ENCODE results near the gene CARS2.
"Not testable (repeated sequence)": the region's sequence is repeated elsewhere in the genome, so short reads cannot be mapped to it uniquely, and the experiment has no call there.

CARS2 gene

DNA sequence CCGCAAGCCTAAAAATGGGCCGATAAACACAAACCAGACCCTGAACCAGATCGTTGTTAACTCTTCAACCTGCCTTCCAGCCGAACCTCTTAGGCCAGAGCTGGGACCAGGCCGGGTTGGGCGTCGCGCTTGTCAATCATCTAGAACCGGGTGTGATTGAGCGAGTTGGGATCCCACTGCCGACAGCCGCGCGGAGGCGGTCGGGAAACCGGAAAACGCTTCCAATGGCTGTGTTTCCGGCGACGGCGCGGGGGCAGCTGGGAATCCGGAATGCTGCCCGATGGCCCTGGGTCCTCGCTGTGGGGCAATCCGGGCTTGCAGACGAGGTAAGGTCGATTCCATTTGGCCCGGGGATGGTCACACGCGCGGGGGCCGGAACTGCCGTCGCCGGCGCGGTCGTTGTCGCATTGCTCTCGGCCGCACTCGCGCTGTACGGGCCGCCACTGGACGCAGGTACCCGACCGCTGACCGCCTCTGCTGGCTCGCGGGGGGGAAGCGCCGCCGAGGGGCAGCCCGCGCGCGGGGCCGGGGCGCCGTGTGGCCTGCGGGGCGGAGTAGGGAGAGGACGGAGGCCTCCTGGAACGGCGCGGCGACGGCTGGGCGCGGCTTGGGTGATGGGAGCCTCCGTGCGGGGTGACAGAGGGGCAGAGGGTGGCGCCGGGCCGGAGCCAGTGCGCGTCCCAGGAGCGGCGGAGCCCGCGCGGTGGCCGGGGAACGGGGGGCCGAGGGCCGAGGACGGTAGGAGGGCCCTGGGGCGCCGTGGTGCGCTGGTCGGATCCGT lies 90.4 kb downstream of the CARS2 start, which contains the start of gene NAXD:
NAXD (plus strand) TSS at position 224 of the 781 bp plus-strand sequence; CDS start at position 281, 57 bp downstream.
- DNase-seq: peak; percentile 72

DNA sequence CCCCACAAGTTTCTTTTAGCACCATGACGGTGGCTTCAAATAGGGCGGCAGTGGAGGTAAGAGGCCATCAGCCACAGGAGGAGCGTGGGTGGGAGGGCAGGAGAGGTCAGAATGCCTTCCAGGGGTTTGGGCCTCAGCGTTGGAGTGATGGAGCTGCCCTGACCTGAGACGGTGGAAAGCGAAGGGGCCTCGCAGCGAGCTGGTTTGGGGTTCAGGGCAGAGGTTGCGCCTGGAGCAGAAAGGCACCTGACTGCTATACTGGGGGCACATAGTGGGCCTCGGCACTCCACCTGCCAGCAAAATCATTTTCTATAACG lies 91.0 kb downstream of the CARS2 start:
- no peak for DNase-seq

DNA sequence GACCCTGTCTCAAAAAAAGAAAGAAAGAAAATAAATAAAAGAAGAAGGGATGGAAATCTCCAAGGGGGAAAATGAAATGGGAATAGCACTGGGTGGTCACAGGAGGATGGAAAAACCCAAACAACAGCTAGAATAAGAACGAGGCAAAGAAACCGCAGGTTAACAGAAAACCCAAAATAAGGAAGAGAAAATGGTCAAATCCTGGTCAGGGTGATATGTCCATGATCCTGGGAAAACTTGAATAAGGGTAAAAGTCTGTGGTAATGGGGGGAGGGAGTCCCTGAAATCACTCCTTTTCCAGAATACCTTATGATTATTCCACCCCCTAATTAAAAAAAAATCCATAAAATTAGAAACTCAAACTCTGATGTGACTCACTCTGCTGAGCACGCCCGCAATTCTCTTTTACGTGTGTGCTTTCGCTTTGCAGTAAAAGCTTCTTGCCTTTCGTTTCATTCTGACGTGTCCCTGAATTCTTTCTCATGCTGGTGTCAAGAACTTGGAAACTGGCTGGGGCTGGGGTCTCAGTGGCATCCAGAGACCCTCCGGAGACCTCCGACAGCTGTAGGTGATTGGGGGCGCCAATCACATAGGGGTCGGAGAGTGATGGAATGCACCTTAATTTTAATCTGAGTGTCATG lies 94.8 kb downstream of the CARS2 start:
- DNase-seq: no peak

DNA sequence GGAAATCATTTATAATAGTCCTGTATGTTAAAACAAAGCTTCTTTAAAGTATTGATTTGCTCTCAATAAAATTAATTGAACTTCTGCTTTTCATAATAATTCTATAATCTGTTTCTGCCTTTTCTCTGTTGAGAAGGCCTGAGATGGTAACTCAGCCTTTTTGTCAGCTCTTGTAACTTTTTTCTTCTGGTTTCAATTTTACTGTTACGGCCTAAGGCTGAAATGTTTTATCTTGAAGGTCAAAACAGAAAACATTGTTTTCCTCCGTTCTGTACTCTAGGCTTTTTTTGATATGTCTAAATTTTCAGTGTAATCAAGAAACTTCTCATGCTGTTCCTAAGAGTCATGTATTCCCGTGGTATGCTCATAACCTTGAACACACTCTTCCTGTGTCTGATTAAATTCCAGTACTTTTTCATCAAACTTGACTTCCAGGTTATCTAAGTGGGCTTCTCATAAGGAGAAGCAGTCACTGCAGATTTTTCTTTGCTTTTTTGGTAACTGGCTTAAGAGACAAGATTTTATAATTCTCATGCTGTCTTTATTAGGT lies 98.2 kb downstream of the CARS2 start:
- DNase-seq: no peak

DNA sequence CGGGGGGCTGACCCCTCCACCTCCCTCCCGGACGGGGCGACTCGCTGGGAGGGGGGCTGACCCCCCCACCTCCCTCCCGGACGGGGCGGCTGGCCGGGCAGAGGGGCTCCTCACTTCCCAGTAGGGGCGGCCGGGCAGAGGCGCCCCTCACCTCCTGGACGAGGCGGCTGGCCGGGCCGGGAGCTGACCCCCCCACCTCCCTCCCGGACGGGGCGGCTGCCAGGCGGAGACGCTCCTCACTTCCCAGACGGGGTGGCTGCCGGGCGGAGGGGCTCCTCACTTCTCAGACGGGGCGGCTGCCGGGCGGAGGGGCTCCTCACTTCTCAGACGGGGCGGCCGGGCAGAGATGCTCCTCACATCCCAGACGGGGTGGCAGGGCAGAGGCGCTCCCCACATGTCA lies 99.6 kb downstream of the CARS2 start:
- DNase-seq: not testable (repeated sequence)

DNA sequence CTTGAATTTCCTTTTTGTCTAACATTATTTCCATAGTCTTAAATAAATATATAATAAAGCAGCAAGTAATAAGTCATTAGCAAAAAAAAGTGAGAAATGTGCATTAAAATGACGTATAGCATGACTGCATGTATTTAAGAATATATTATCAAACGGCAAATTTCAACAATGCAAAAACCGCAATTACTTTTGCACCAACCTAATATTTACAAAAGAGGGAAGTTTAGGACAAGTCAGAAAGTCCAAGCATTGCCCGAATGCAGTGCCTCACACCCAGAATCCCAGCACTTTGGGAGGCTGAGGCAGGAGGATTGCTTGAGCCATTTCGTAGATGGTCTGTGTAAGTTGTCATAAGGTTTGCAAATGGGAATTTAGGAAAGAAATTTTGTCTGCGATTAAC lies 100.8 kb downstream of the CARS2 start:
- DNase-seq: no peak

DNA sequence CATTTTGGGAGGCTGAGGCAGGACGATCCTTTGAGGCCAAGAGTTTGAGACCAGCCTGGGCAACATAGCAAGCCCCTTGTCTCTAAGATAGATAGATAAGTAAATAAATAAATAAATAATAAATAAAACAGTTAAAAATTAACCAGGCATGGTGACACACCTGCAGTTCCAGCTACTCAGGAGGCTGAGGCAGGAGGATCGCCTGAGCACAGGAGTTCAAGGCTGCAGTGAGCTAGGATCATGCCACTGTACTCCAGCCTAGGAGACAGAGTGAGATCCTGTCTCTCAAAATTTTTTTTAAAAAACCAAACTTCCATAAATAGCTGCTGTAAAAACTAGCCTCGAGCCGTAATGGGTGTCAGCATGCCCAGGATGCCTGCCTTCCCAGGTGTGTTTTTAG lies 104.9 kb downstream of the CARS2 start:
- DNase-seq: no peak

DNA sequence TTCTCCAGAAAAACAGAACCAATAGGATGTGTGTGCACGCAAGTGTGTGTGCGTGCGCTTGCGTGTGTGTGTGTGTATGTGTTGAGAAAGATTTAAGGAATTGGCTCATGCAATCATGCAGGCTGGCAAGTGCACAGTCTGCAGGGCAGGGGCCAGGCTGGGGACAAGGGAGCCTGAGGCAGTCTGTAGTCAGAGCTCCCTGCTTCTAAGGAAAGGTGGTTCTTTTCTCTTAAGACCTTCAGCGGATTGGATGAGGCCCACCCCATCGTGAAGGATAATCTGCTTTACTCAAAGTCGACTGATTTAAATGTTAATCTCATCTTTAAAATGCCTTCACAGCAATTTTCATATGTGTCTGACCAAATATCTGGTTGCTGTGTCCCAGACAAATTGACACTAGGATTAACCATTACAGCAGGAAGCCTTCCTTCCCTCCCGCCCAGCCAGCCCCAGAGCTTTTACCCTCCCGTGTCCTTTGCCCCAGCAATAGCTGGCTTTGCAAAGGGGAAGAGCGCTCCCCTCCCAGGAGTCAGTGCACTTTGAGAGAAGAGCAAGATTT lies 105.6 kb downstream of the CARS2 start:
- DNase-seq: no peak

DNA sequence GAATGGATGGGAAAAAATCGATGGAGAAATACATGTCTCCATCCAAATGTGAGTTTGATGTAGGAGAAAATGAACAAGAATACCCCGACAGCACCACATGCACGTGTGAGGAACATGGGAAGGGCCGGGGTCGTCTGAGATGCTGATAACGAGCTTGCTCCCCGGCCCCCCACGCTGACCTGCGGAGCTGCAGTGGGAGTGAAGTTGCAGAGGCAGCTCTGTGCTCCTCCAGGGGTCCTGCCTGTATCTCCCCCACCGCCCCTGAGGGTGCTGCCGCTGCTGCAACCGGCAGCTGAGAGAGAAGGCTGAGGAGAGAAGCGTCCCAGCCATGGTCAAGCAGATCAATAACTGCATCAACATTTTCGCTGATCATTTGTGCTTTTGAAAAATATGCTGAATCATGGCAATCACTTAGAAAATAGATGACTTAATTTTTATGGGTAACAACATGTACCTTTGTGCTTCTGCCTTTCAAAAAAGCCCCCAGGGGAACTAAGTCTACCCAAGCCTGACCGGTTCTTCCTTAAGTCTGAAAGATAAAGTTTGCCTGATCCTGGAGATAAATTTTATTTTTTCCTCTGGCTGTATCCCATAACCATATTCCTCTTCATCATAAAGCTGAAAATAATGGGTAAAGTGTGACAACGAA lies 108.8 kb downstream of the CARS2 start:
- DNase-seq: no peak

DNA sequence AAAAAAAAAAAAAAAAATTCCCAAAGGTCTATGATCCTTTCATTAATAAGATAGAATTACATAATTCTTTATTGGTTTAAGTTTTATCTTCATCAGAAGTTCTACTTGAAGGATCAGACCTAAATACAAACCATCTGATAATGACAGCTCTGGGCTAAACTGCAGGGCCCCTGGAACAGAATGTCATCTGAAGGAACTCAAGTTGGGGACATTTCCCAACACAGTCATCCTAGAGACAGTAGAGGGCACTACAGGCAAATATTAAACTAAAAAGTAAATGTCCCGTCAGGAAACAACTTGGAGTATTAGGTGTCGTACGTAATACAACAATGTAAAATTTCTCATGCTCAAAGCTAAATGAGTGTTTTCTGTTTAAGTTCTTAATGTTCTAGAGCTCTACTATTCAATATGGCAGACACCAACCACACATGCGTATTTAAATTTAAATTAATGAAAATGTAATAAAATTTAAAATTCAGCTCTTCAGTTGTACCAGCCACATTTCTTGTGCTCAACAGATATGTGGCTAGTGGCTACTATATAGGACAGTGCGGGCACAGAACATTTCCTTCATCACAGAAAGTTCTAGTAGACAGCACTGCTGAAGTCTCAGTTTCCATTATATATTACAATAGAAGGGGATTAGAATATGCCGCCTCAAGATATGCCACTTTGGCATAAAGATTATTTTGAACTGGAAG lies 112.3 kb downstream of the CARS2 start:
- DNase-seq: no peak

DNA sequence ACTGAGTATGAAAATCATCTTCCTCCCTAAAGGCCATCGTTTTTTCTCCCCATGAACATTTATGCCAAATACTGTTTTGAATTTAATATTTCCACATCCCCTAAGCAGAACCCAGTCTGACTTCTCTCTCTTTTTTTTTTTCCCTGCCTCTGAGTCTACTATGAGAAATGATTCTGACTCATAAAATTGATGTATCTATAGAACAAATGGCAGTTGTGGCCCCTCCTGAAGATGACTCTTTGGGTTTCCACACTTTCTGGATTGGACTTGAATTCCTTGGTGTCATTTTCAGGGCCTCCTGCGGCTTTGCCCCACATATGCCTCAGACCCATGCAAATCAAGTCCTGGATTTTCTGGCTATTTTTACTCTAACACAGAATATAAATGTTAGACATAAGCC lies 113.3 kb downstream of the CARS2 start:
- no peak for DNase-seq

Measured in activated T-cell treated with anti-CD3 and anti-CD28 coated beads, Interleukin-2, amount 50 U/mL, for 1 hour (primary cell).